A673 (cell line): ENCODE results near the gene CCNYL1.

Experiments
- EZH2 ChIP-seq: fragments of 200-600 bp; sonication (generic); IDR thresholded peaks from 2 replicates; pipeline ENCODE4 v1.6.1; 2017; ENCODE audit warnings: borderline replicate concordance, low read depth, mild to moderate bottlenecking, mixed read lengths, antibody characterized with exemption, low read length; ENCODE audit not compliant: poor library complexity, severe bottlenecking
- TF ChIP-seq, protein P1 (sequence below): fragments of 300-800, 200-600 bp; sonication (generic); conservative IDR thresholded peaks from 2 replicates; pipeline ENCODE4 v1.5.1; 2017; ENCODE audit warnings: low read depth, mild to moderate bottlenecking, antibody characterized with exemption, low read length, moderate library complexity, mixed read lengths

DNA sequence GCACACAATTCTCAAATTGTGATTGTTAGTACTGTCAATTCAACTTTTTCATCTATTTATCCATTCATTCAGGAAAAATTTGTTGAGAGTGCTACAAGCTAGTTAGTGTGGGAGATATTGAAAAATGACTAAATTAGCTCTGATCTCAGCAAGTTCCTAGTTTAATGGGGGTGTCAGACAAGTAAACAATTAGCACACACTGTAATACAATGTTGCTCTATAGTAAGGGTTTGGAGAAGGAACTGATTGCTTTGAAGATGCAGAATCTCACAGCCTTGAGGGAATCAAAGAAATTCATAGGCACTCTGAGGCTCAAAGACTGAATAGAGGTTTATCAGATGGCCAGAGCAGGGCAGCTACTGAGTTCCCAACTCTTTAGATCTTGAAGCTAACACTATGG, 6.8 kb upstream of the CCNYL1 start:
- TF ChIP-seq, protein P1, sequence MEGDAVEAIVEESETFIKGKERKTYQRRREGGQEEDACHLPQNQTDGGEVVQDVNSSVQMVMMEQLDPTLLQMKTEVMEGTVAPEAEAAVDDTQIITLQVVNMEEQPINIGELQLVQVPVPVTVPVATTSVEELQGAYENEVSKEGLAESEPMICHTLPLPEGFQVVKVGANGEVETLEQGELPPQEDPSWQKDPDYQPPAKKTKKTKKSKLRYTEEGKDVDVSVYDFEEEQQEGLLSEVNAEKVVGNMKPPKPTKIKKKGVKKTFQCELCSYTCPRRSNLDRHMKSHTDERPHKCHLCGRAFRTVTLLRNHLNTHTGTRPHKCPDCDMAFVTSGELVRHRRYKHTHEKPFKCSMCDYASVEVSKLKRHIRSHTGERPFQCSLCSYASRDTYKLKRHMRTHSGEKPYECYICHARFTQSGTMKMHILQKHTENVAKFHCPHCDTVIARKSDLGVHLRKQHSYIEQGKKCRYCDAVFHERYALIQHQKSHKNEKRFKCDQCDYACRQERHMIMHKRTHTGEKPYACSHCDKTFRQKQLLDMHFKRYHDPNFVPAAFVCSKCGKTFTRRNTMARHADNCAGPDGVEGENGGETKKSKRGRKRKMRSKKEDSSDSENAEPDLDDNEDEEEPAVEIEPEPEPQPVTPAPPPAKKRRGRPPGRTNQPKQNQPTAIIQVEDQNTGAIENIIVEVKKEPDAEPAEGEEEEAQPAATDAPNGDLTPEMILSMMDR = no peak
- no peak for TF ChIP-seq EZH2
